B cell (primary cell): Measurements from ENCODE around the gene ZCWPW2.

Experiments used
- CTCF ChIP-seq: fragments of 200-600 bp; IDR thresholded peaks from one replicate; pipeline ENCODE4 v1.8.0; 2022; ENCODE audit warnings: antibody characterized with exemption, mild to moderate bottlenecking
- EZH2 ChIP-seq: IDR thresholded peaks from 2 replicates; pipeline ENCODE4 v1.6.1; 2012; ENCODE audit warnings: borderline replicate concordance, low read depth, mild to moderate bottlenecking, moderate library complexity, low read length; ENCODE audit not compliant: insufficient read depth, poor library complexity, severe bottlenecking

- TF ChIP-seq CTCF (no peak), EZH2 (no peak)
These were observed 2.8 kb upstream of the ZCWPW2 start for GRCh38 chr3:28345690-28346089.
